Posterior vena cava (tissue), 2 donors: ENCODE results near the gene NDUFA13. TPM values are rescaled to one million over a fixed set of nuclear protein-coding genes. Genes with fewer than 3 reads are reported as not detected.

Experiments
- DNase-seq: peaks from one replicate; pipeline ENCODE4 v3.0.0-alpha.2; 2020; ENCODE audit warnings: low spot score
- intact Hi-C, 2 donors: fragments of 100-400 bp; cut with DNase I; formaldehyde crosslinking; loops; one replicate each; pipeline versions ENCODE4 v1.14.1 to v1.14.2; 2022 to 2023
- total RNA-seq, 2 donors: library from RNA; stranded (reverse); fragmentation: NEBNext Ultra II Directional; extraction: Animal tissue kit (Norgen Biotek cat#: 25700); gene quantifications; one replicate each; pipeline ENCODE4 v1.2.1, GENCODE V29; 2021
- donor health status: DM: yes; HTN: yes; CAD: no.
- donor health status: DM: yes; HTN: yes; CAD: no.

NDUFA13 gene
- total RNA-seq, 2 donors from 2014 or later, result 217 to 248 TPM

GRCh38 chr19:19540715-19541515, 24.9 kb downstream of the NDUFA13 start:
- DNase-seq, result no peak
- intact Hi-C loops, result loop anchor here in 1 of 2 donors (10.0 kb wide), 1 partner anchor 424 kb away; no protein-coding TSS in a partner anchor

- DNase-seq, result no peak
- intact Hi-C loops, result loop anchor here in 1 of 2 donors (10.0 kb wide), 1 partner anchor 423 kb away; no protein-coding TSS in a partner anchor
Measured at GRCh38 chr19:19541616-19542015, 25.6 kb downstream of the NDUFA13 start.

GRCh38 chr19:19542507-19542906, 26.5 kb downstream of the NDUFA13 start:
- intact Hi-C loops, result loop anchor here in 1 of 2 donors (10.0 kb wide), 1 partner anchor 422 kb away; no protein-coding TSS in a partner anchor
- DNase-seq, result no peak

- no peak for DNase-seq
Measured at GRCh38 chr19:19543101-19543500, 27.1 kb downstream of the NDUFA13 start.

GRCh38 chr19:19543640-19544039, 27.6 kb downstream of the NDUFA13 start:
- intact Hi-C loops, result loop anchor here in 1 of 2 donors (10.0 kb wide), 1 partner anchor 421 kb away; no protein-coding TSS in a partner anchor
- DNase-seq, result no peak

More at GRCh38 chr19:19543101-19543500, 27.1 kb downstream of the NDUFA13 start:
- intact Hi-C loops, result loop anchor here in 1 of 2 donors (10.0 kb wide), 1 partner anchor 422 kb away; no protein-coding TSS in a partner anchor

- intact Hi-C loops, result loop anchor here in 1 of 2 donors (10.0 kb wide), 1 partner anchor 420 kb away; no protein-coding TSS in a partner anchor
- no peak for DNase-seq
Measured at GRCh38 chr19:19544257-19544953, 28.4 kb downstream of the NDUFA13 start.

GRCh38 chr19:19544954-19545591, 29.0 kb downstream of the NDUFA13 start:
- intact Hi-C loops, result loop anchor here in 1 of 2 donors (10.0 kb wide), 1 partner anchor 420 kb away; no protein-coding TSS in a partner anchor
- DNase-seq, result no peak

- intact Hi-C loops, result loop anchor here in 1 of 2 donors (10.0 kb wide), 1 partner anchor 419 kb away; no protein-coding TSS in a partner anchor
- no peak for DNase-seq
Measured at GRCh38 chr19:19545707-19546106, 29.7 kb downstream of the NDUFA13 start.

- no peak for DNase-seq
- intact Hi-C loops, result loop anchor here in 1 of 2 donors (10.0 kb wide), 1 partner anchor 418 kb away; no protein-coding TSS in a partner anchor
Measured at GRCh38 chr19:19546751-19547162, 30.7 kb downstream of the NDUFA13 start.

- no peak for DNase-seq
- intact Hi-C loops, result loop anchor here in 1 of 2 donors (10.0 kb wide), 1 partner anchor 417 kb away; no protein-coding TSS in a partner anchor
Measured at GRCh38 chr19:19547674-19548336, 31.8 kb downstream of the NDUFA13 start.

GRCh38 chr19:19548915-19549759, 33.1 kb downstream of the NDUFA13 start:
- no peak for DNase-seq
- intact Hi-C loops, result loop anchor here in 1 of 2 donors (10.0 kb wide), 1 partner anchor 416 kb away; no protein-coding TSS in a partner anchor

GRCh38 chr19:19549804-19550464, 33.9 kb downstream of the NDUFA13 start:
- DNase-seq, result no peak
- intact Hi-C loops, result loop anchor here in 1 of 2 donors (10.0 kb wide), 2 partner anchors 85 to 415 kb away; no protein-coding TSS in a partner anchor

GRCh38 chr19:19550485-19550929, 34.5 kb downstream of the NDUFA13 start:
- peak; percentile 76 for DNase-seq
- intact Hi-C loops, result loop anchor here in 1 of 2 donors (10.0 kb wide), 1 partner anchor 84 kb away; no protein-coding TSS in a partner anchor

- intact Hi-C loops, result loop anchor here in 1 of 2 donors (10.0 kb wide), 1 partner anchor 84 kb away; no protein-coding TSS in a partner anchor
- DNase-seq, result no peak
Measured at GRCh38 chr19:19550972-19551852, 35.2 kb downstream of the NDUFA13 start.

GRCh38 chr19:19551853-19552192, 35.8 kb downstream of the NDUFA13 start:
- DNase-seq, result no peak
- intact Hi-C loops, result loop anchor here in 1 of 2 donors (10.0 kb wide), 1 partner anchor 83 kb away; no protein-coding TSS in a partner anchor

GRCh38 chr19:19552798-19553197, 36.8 kb downstream of the NDUFA13 start:
- peak; percentile 78 for DNase-seq
- intact Hi-C loops, result loop anchor here in 1 of 2 donors (10.0 kb wide), 1 partner anchor 82 kb away; no protein-coding TSS in a partner anchor
